Panc1 (cell line): ENCODE data around the gene ITPKB. TPM values are rescaled to one million over a fixed set of nuclear protein-coding genes. Genes with fewer than 3 reads are reported as not detected.

Source experiments
- ATAC-seq: fragments of 200-7000 bp; cut with Tn5 transposase; 2 replicates; pipeline ENCODE4 v1.9.1; 2020; ENCODE audit warnings: mild to moderate bottlenecking, moderate library complexity
- BruUV-seq: library from RNA; stranded (reverse); fragments of 400-500 nt; replicated peaks from 2 replicates; lab custom pipeline; 2021; lab: Mats Ljungman, UMichigan
- CTCF ChIA-PET: fragments of 300-600 bp; sonication (Branson Sonifier 250); formaldehyde crosslinking; loops from one replicate; lab custom pipeline; 2022; ENCODE audit warnings: antibody characterized with exemption; lab: Charles Lee
- POLR2A ChIA-PET: fragments of 300-600 bp; sonication (Branson Sonifier 250); formaldehyde crosslinking; loops from one replicate; lab custom pipeline; 2022; ENCODE audit warnings: antibody characterized with exemption; lab: Charles Lee
- DNase-seq: peaks from one replicate; pipeline ENCODE4 v3.0.0-alpha.2; 2010; ENCODE audit warnings: low read depth, low spot score
- H3K27ac ChIP-seq: 2 replicates; pipeline ENCODE4 v1.5.1; 2011; ENCODE audit warnings: mild to moderate bottlenecking, low read length, inconsistent platforms
- H3K27me3 ChIP-seq: fragments of 200-500 bp; sonication (Bioruptor generic); 2 replicates; pipeline ENCODE4 v1.6.0; 2014; ENCODE audit warnings: low read length, inconsistent platforms; ENCODE audit not compliant: control insufficient read depth, insufficient read depth
- H3K36me3 ChIP-seq: fragments of 200-500 bp; sonication (Bioruptor generic); 2 replicates; pipeline ENCODE4 v1.5.1; 2014; ENCODE audit warnings: inconsistent platforms, mild to moderate bottlenecking, low read length, moderate library complexity; ENCODE audit not compliant: control insufficient read depth, insufficient read depth
- H3K4me1 ChIP-seq: 2 replicates; pipeline ENCODE4 v1.5.1; 2011; ENCODE audit warnings: inconsistent platforms, mild to moderate bottlenecking, low read length, moderate library complexity; ENCODE audit not compliant: control insufficient read depth, insufficient read depth
- H3K4me3 ChIP-seq, 2 experiments: 2 replicates each; pipeline ENCODE4 v1.5.1; 2011 to 2012; ENCODE audit warnings: low read depth in 2 of 2, low read length in 2 of 2, mild to moderate bottlenecking in 2 of 2, inconsistent platforms in 1 of 2, moderate library complexity in 1 of 2
- H3K9me3 ChIP-seq: fragments of 200-500 bp; sonication (Bioruptor generic); 2 replicates; pipeline ENCODE4 v1.5.1; 2014; ENCODE audit warnings: low read depth, mild to moderate bottlenecking, inconsistent platforms, low read length, moderate library complexity; ENCODE audit not compliant: control insufficient read depth, insufficient read depth
- CTCF ChIP-seq: fragments of 450-650 bp; IDR thresholded peaks from 2 replicates; pipeline ENCODE4 v1.5.1; 2017; ENCODE audit warnings: mild to moderate bottlenecking
- POLR2AphosphoS5 ChIP-seq: IDR thresholded peaks from 2 replicates; pipeline ENCODE4 v1.6.1; 2012; ENCODE audit warnings: mild to moderate bottlenecking, low read depth, low read length, moderate library complexity
- REST ChIP-seq, 2 experiments: IDR thresholded peaks; 2 replicates each; pipeline ENCODE4 v1.6.1; 2011 to 2012; ENCODE audit warnings: low read depth in 2 of 2, control low read depth in 1 of 2, low read length in 1 of 2, mild to moderate bottlenecking in 1 of 2, moderate library complexity in 1 of 2; ENCODE audit not compliant: insufficient read depth in 1 of 2
- SIN3A ChIP-seq: IDR thresholded peaks from 2 replicates; pipeline ENCODE4 v1.6.1; 2012; ENCODE audit warnings: low read depth, mild to moderate bottlenecking, low read length, moderate library complexity, borderline replicate concordance; ENCODE audit not compliant: insufficient read depth
- TCF7L2 ChIP-seq: IDR thresholded peaks from 2 replicates; pipeline ENCODE4 v1.6.1; 2011; ENCODE audit warnings: mild to moderate bottlenecking, low read depth, low read length, inconsistent platforms
- in situ Hi-C: cut with HindIII; loops from 2 replicates; pipeline ENCODE4 v1.10.0; 2016; ENCODE audit warnings: low sequenced_read_pairs, low pct_unique_long_range_greater_than_20kb
- intact Hi-C: fragments of 100-400 bp; cut with micrococcal nuclease; formaldehyde crosslinking; loops from one replicate; pipeline ENCODE4 v1.10.0; 2022; ENCODE audit not compliant: unreplicated experiment
- total RNA-seq: library from RNA; stranded (reverse); gene quantifications from one replicate; pipeline ENCODE4 v1.2.1, GENCODE V29; 2021; ENCODE audit not compliant: unreplicated experiment

ITPKB gene
- total RNA-seq, 1 experiment from 2014 or later, result 10.9 TPM

GRCh38 chr1:226656201-226656600, 82.9 kb downstream of the ITPKB start:
- no peaks in the 10 kb centered on the region for H3K4me1 ChIP-seq
- DNase-seq (no peak), ATAC-seq (no peak)
- no peaks in the 10 kb centered on the region for H3K27me3 ChIP-seq
- no peak overlapping the region for H3K4me3 ChIP-seq
- H3K36me3 ChIP-seq, result no peaks in the 10 kb centered on the region
- BruUV-seq, result no TSS peak
- no peaks in the 10 kb centered on the region for H3K9me3 ChIP-seq
- ChIA-PET CTCF (no interaction called here), POLR2A (no interaction called here)
- no peak for TF ChIP-seq POLR2AphosphoS5
- no peak for TF ChIP-seq SIN3A
- TF ChIP-seq CTCF, result no peak
- no peak for TF ChIP-seq REST (IDR thresholded peaks at IDR 0.05; ENCODE audit: insufficient read depth in 1 of 2, low read depth in 2 of 2, low read length in 1 of 2)
- no peak for TF ChIP-seq TCF7L2
- no peak overlapping the region for H3K27ac ChIP-seq
- intact Hi-C loops (no loop called here), in situ Hi-C loops (no loop called here)

GRCh38 chr1:226655251-226656163, 83.6 kb downstream of the ITPKB start:
- in situ Hi-C loops (no loop called here), intact Hi-C loops (no loop called here)
- H3K4me3 ChIP-seq, result no peak overlapping the region
- H3K27ac ChIP-seq, result no peak overlapping the region
- ChIA-PET POLR2A (no interaction called here), CTCF (no interaction called here)
- TF ChIP-seq POLR2AphosphoS5, result no peak
- TF ChIP-seq CTCF, result no peak
- TF ChIP-seq SIN3A, result no peak
- no peak for TF ChIP-seq TCF7L2
- no peak for TF ChIP-seq REST (IDR thresholded peaks at IDR 0.05; ENCODE audit: insufficient read depth in 1 of 2, low read depth in 2 of 2, low read length in 1 of 2)
- H3K27me3 ChIP-seq, result no peaks in the 10 kb centered on the region
- no peaks in the 10 kb centered on the region for H3K9me3 ChIP-seq
- no peaks in the 10 kb centered on the region for H3K36me3 ChIP-seq
- BruUV-seq, result no TSS peak
- DNase-seq, result no peak
- no peak for ATAC-seq
- H3K4me1 ChIP-seq, result no peaks in the 10 kb centered on the region
